SK-N-SH (cell line): ENCODE results near the gene FBXO34. TPM values are rescaled to one million over a fixed set of nuclear protein-coding genes. Genes with fewer than 3 reads are reported as not detected.

Experiments used
- CTCF ChIA-PET: fragments of 300-600, 350-600 bp; formaldehyde crosslinking; extraction: SDS; loops from one replicate; lab custom pipeline; 2021; lab: Yijun Ruan, JAX
- POLR2A ChIA-PET: fragments of 350-600 bp; sonication (Branson Sonifier 250); formaldehyde crosslinking; extraction: SDS; loops from one replicate; lab custom pipeline; 2020; ENCODE audit warnings: antibody characterized with exemption, inconsistent platforms; lab: Yijun Ruan, JAX
- DNase-seq: peaks from one replicate; pipeline ENCODE4 v3.0.0; 2012
- H2AFZ ChIP-seq: fragments of 200-600 bp; sonication (generic); 2 replicates; pipeline ENCODE4 v1.8.1; 2016; ENCODE audit warnings: antibody characterized with exemption, mild to moderate bottlenecking, low read depth
- H3F3A ChIP-seq: fragments of 200-600 bp; sonication (generic); replicated peaks from 2 replicates; pipeline ENCODE3; 2016; ENCODE audit warnings: antibody characterized with exemption, mild to moderate bottlenecking; ENCODE audit not compliant: insufficient read depth
- H3K27ac ChIP-seq, 2 experiments: fragments of 200-500 bp in 1 of 2; fragments of 200-600 bp in 1 of 2; sonication (Bioruptor generic) in 1 of 2; sonication (generic), shearing (Covaris generic) in 1 of 2; 2 replicates each; pipeline versions ENCODE4 v1.5.1 to v1.6.1; 2014 to 2016; ENCODE audit warnings: low read depth in 2 of 2, inconsistent platforms in 1 of 2, low read length in 1 of 2, mild to moderate bottlenecking in 1 of 2, mixed read lengths in 1 of 2
- H3K27me3 ChIP-seq: fragments of 200-600 bp; sonication (generic), shearing (Covaris generic); 2 replicates; pipeline ENCODE4 v1.6.1; 2016; ENCODE audit warnings: mixed run types; ENCODE audit not compliant: insufficient read depth
- H3K36me3 ChIP-seq, 2 experiments: fragments of 200-500 bp in 1 of 2; fragments of 200-600 bp in 1 of 2; sonication (Bioruptor generic) in 1 of 2; sonication (generic) in 1 of 2; replicated peaks in 1 of 2; 2 replicates each; pipeline versions ENCODE3 to v1.5.1; 2014 to 2016; ENCODE audit warnings: low read length in 1 of 2, mild to moderate bottlenecking in 1 of 2; ENCODE audit not compliant: insufficient read depth in 2 of 2, control insufficient read depth in 1 of 2
- H3K4me1 ChIP-seq, 2 experiments: fragments of 200-500 bp in 1 of 2; fragments of 200-600 bp in 1 of 2; sonication (Bioruptor generic) in 1 of 2; sonication (generic), shearing (Covaris generic) in 1 of 2; 2 replicates each; pipeline versions ENCODE4 v1.5.1 to v1.6.1; 2014 to 2016; ENCODE audit warnings: low read depth in 1 of 2, low read length in 1 of 2, mixed run types in 1 of 2; ENCODE audit not compliant: insufficient read depth in 2 of 2, control insufficient read depth in 1 of 2
- H3K4me2 ChIP-seq: fragments of 200-600 bp; sonication (generic), shearing (Covaris generic); 2 replicates; pipeline ENCODE4 v1.6.1; 2017; ENCODE audit warnings: mixed run types
- H3K4me3 ChIP-seq, 2 experiments: fragments of 200-500 bp in 1 of 2; fragments of 200-600 bp in 1 of 2; sonication (Bioruptor generic) in 1 of 2; sonication (generic), shearing (Covaris generic) in 1 of 2; 2 replicates each; pipeline versions ENCODE4 v1.5.1 to v1.8.1; 2014 to 2016; ENCODE audit warnings: low read depth in 2 of 2, inconsistent platforms in 1 of 2, low read length in 1 of 2, mild to moderate bottlenecking in 1 of 2, mixed read lengths in 1 of 2, moderate library complexity in 1 of 2
- H3K79me2 ChIP-seq: fragments of 200-600 bp; sonication (generic); 2 replicates; pipeline ENCODE4 v1.8.1; 2017; ENCODE audit warnings: mild to moderate bottlenecking; ENCODE audit not compliant: insufficient read depth
- H3K9ac ChIP-seq: fragments of 200-600 bp; sonication (generic); 2 replicates; pipeline ENCODE4 v1.6.1; 2017; ENCODE audit warnings: mixed run types
- H3K9me2 ChIP-seq: fragments of 200-600 bp; sonication (generic); 2 replicates; pipeline ENCODE4 v1.6.1; 2017; ENCODE audit warnings: mixed run types
- H3K9me3 ChIP-seq: fragments of 200-600 bp; sonication (generic); 2 replicates; pipeline ENCODE4 v1.6.1; 2017; ENCODE audit warnings: mixed run types, mild to moderate bottlenecking, moderate library complexity
- H4K20me1 ChIP-seq: fragments of 200-600 bp; sonication (generic); 2 replicates; pipeline ENCODE4 v1.6.1; 2017; ENCODE audit warnings: mild to moderate bottlenecking, mixed run types; ENCODE audit not compliant: insufficient read depth
- CHD2 ChIP-seq: fragments of 150-350 bp; IDR thresholded peaks from 2 replicates; pipeline ENCODE4 v1.6.1; 2018; ENCODE audit warnings: low read length; ENCODE audit not compliant: partially characterized antibody
- GABPA ChIP-seq: IDR thresholded peaks from 2 replicates; pipeline ENCODE4 v1.4.0; 2012; ENCODE audit warnings: low read depth, mild to moderate bottlenecking
- MXI1 ChIP-seq: IDR thresholded peaks from 2 replicates; pipeline ENCODE4 v1.6.1; 2012; ENCODE audit warnings: mild to moderate bottlenecking, low read depth, low read length, improper control_type of control experiment
- NFIC ChIP-seq: IDR thresholded peaks from 2 replicates; pipeline ENCODE4 v1.4.0; 2012; ENCODE audit warnings: borderline replicate concordance
- NRF1 ChIP-seq: IDR thresholded peaks from 2 replicates; pipeline ENCODE4 v1.6.1; 2012; ENCODE audit warnings: low read depth, mild to moderate bottlenecking, low read length
- PBX3 ChIP-seq: IDR thresholded peaks from 2 replicates; pipeline ENCODE4; 2012
- RXRA ChIP-seq: IDR thresholded peaks from 2 replicates; pipeline ENCODE4 v1.4.0; 2012; ENCODE audit warnings: low read depth, mild to moderate bottlenecking, borderline replicate concordance
- SIN3A ChIP-seq: IDR thresholded peaks from 2 replicates; pipeline ENCODE4 v1.6.1; 2012; ENCODE audit warnings: low read depth, mild to moderate bottlenecking, low read length, moderate library complexity, borderline replicate concordance
- TCF12 ChIP-seq: IDR thresholded peaks from 2 replicates; pipeline ENCODE4 v1.4.0; 2012
- YY1 ChIP-seq: IDR thresholded peaks from 2 replicates; pipeline ENCODE4 v1.4.0; 2012; ENCODE audit warnings: low read depth, mild to moderate bottlenecking
- ZBTB33 ChIP-seq: IDR thresholded peaks from 2 replicates; pipeline ENCODE4 v1.4.0; 2012; ENCODE audit warnings: low read depth, borderline replicate concordance
- WGBS: methylation state at CpG from one replicate; pipeline ENCODE4 v1.1.6; 2017; ENCODE audit warnings: low lambda C conversion rate; 5-methylcytosine and 5-hydroxymethylcytosine counted together
- polyA plus RNA-seq, 3 experiments: library from polyadenylated mRNA; depleted of rRNA; stranded (reverse); fragments of >200 nt; gene quantifications; 2 replicates each; pipeline ENCODE4 v1.2.3, GENCODE V29; 2012
- TF ChIP-seq, protein P1 (sequence below): fragments of 150-350 bp; IDR thresholded peaks from 2 replicates; pipeline ENCODE4 v1.6.1; 2017; ENCODE audit warnings: antibody characterized with exemption, low read length, low read depth, borderline replicate concordance
- TF ChIP-seq, protein P2 (sequence below): IDR thresholded peaks from 2 replicates; pipeline ENCODE4 v1.6.1; 2012; ENCODE audit warnings: mild to moderate bottlenecking, low read depth, low read length, moderate library complexity

Gene FBXO34
- polyA plus RNA-seq, 1 of the 3 experiments (the other 2 are of a cell fraction): 10.0 TPM

DNA sequence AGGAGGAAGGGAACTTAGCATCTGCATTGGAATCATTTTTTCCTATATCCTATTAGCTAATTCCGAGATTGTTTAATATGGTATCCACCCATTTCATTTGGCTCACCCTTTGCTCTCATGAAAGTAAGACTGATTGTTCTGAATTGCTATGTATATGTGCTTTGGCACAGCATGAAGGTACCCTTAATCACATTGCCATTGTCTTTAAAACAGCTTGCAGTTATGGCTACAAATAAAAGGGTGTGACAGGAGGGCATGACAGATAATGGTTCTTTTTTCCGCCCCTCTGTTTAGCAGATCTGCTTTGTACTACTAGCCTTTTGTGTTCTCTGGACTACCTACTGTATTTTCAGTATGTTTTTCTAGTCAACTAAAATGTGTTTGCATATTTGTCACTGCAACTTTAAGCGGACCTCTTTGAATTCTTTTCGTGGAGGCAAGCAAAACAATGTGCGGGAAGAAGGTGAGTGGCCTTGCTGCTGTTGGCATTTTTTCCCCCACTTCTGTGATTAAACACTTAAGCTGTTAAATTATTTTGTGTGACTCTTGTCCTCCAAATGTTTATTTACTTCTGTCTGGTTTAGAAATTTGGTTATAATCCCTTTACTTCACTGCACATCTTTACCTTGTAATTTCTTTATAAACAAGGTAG, 35.8 kb downstream of the FBXO34 start:
- no peak overlapping the region for H3K27ac ChIP-seq
- no peaks in the 10 kb centered on the region for H3F3A ChIP-seq
- TF ChIP-seq NFIC (no peak), MXI1 (no peak), PBX3 (no peak), RXRA (no peak), ZBTB33 (no peak), TCF12 (no peak), YY1 (no peak), CHD2 (no peak), NRF1 (no peak), SIN3A (no peak), GABPA (no peak)
- TF ChIP-seq, protein P1, sequence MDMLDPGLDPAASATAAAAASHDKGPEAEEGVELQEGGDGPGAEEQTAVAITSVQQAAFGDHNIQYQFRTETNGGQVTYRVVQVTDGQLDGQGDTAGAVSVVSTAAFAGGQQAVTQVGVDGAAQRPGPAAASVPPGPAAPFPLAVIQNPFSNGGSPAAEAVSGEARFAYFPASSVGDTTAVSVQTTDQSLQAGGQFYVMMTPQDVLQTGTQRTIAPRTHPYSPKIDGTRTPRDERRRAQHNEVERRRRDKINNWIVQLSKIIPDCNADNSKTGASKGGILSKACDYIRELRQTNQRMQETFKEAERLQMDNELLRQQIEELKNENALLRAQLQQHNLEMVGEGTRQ: no peak
- TF ChIP-seq, protein P2, sequence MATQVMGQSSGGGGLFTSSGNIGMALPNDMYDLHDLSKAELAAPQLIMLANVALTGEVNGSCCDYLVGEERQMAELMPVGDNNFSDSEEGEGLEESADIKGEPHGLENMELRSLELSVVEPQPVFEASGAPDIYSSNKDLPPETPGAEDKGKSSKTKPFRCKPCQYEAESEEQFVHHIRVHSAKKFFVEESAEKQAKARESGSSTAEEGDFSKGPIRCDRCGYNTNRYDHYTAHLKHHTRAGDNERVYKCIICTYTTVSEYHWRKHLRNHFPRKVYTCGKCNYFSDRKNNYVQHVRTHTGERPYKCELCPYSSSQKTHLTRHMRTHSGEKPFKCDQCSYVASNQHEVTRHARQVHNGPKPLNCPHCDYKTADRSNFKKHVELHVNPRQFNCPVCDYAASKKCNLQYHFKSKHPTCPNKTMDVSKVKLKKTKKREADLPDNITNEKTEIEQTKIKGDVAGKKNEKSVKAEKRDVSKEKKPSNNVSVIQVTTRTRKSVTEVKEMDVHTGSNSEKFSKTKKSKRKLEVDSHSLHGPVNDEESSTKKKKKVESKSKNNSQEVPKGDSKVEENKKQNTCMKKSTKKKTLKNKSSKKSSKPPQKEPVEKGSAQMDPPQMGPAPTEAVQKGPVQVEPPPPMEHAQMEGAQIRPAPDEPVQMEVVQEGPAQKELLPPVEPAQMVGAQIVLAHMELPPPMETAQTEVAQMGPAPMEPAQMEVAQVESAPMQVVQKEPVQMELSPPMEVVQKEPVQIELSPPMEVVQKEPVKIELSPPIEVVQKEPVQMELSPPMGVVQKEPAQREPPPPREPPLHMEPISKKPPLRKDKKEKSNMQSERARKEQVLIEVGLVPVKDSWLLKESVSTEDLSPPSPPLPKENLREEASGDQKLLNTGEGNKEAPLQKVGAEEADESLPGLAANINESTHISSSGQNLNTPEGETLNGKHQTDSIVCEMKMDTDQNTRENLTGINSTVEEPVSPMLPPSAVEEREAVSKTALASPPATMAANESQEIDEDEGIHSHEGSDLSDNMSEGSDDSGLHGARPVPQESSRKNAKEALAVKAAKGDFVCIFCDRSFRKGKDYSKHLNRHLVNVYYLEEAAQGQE: no peak
- no peaks in the 10 kb centered on the region for H3K27me3 ChIP-seq
- no peaks in the 10 kb centered on the region for H3K9me3 ChIP-seq
- H3K4me1 ChIP-seq: peaks cover 9 to 19% of the 10 kb centered on the region in 2 experiments; a peak in 3 of 4 replicates
- peaks cover 0 to 4% of the 10 kb centered on the region in 2 experiments for H3K36me3 ChIP-seq
- H3K79me2 ChIP-seq: peaks cover 73% of the 10 kb centered on the region
- ChIA-PET POLR2A (no interaction called here), CTCF (interaction anchor here (1.7 kb wide), 1 partner anchor 36 kb away, joined by 4 read pairs; no protein-coding TSS in a partner anchor)
- no peak for DNase-seq
- H3K4me2 ChIP-seq: no peak overlapping the region
- no peak overlapping the region for H2AFZ ChIP-seq
- H3K9ac ChIP-seq: no peak overlapping the region
- WGBS: 96% methylated on average over 5 of the region's 5 CpGs
- peaks cover 5% of the 10 kb centered on the region; the same call in 1 of the 2 replicates for H4K20me1 ChIP-seq
- no peaks in the 10 kb centered on the region for H3K9me2 ChIP-seq
- no peak overlapping the region for H3K4me3 ChIP-seq
